ENCODE data around the gene ATAT1.

The ATAT1 gene

GRCh38 chr6:30689022-30689865, 62.6 kb downstream of the ATAT1 start:
- Histone ChIP-seq H2AFZ (ENCODE audit: low read depth, low read length) (no peak overlapping the region), H3K4me1 (ENCODE audit: low read length) (peaks cover 30% of the 10 kb centered on the region), H3K27ac (ENCODE audit: low read length) (no peak overlapping the region)

DNA sequence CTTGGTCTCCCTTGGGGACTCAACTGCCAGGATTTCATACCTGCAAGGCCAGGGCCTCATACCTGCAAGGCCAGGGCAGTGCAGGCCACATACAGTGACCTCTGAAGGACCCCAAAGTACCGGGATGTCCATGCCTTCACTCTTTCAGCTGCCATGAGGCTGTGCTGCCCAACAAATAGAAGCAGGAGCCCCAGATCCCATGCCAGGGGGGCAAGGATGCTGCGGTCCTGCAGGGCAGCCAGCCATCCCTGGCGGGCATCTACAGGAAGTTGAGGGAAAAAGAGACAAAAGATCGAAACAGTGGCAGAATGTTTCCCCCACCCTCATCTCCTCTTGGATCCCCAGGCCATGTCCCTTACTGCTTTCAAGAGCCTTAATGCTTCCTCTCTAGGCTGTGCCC, 63.3 kb downstream of the ATAT1 start:
- no peaks in the 10 kb centered on the region for H3K27me3 ChIP-seq (ENCODE audit: low read depth, low read length)
- H3K27ac ChIP-seq (ENCODE audit: low read length): no peak overlapping the region
- H3K9me3 ChIP-seq (ENCODE audit: insufficient read depth, low read length): no peaks in the 10 kb centered on the region
- H4K20me1 ChIP-seq (ENCODE audit: insufficient read depth, low read length): no peaks in the 10 kb centered on the region
- peaks cover 14% of the 10 kb centered on the region for H3K79me2 ChIP-seq (ENCODE audit: low read length)
- no peak for TF ChIP-seq EZH2phosphoT487 (IDR thresholded peaks at IDR 0.05; ENCODE audit: low read depth)
- TF ChIP-seq CTCF (IDR thresholded peaks at IDR 0.05; ENCODE audit: low read depth, low read length): no peak
- no peak overlapping the region for H2AFZ ChIP-seq (ENCODE audit: low read depth, low read length)
- peak overlapping the region; percentile 94 for H3K4me3 ChIP-seq (ENCODE audit: low read length)
- H3K9ac ChIP-seq (ENCODE audit: low read length): peak overlapping the region; percentile 75
- H3K36me3 ChIP-seq (replicated peaks; ENCODE audit: low read depth, low read length): no peaks in the 10 kb centered on the region
- peaks cover 28% of the 10 kb centered on the region for H3K4me1 ChIP-seq (ENCODE audit: low read length)
- peak overlapping the region; percentile 87 for H3K4me2 ChIP-seq (ENCODE audit: low read length)

More at GRCh38 chr6:30689022-30689865, 62.6 kb downstream of the ATAT1 start:
- Histone ChIP-seq H3K36me3 (replicated peaks; ENCODE audit: low read depth, low read length) (no peaks in the 10 kb centered on the region), H4K20me1 (ENCODE audit: insufficient read depth, low read length) (no peaks in the 10 kb centered on the region), H3K4me2 (ENCODE audit: low read length) (peak overlapping the region; percentile 87), H3K27me3 (ENCODE audit: low read depth, low read length) (no peaks in the 10 kb centered on the region), H3K4me3 (ENCODE audit: low read length) (no peak overlapping the region), H3K79me2 (ENCODE audit: low read length) (peaks cover 22% of the 10 kb centered on the region), H3K9ac (ENCODE audit: low read length) (no peak overlapping the region), H3K9me3 (ENCODE audit: insufficient read depth, low read length) (no peaks in the 10 kb centered on the region)
- TF ChIP-seq EZH2phosphoT487 (IDR thresholded peaks at IDR 0.05; ENCODE audit: low read depth) (no peak), CTCF (IDR thresholded peaks at IDR 0.05; ENCODE audit: low read depth, low read length) (no peak)

DNA sequence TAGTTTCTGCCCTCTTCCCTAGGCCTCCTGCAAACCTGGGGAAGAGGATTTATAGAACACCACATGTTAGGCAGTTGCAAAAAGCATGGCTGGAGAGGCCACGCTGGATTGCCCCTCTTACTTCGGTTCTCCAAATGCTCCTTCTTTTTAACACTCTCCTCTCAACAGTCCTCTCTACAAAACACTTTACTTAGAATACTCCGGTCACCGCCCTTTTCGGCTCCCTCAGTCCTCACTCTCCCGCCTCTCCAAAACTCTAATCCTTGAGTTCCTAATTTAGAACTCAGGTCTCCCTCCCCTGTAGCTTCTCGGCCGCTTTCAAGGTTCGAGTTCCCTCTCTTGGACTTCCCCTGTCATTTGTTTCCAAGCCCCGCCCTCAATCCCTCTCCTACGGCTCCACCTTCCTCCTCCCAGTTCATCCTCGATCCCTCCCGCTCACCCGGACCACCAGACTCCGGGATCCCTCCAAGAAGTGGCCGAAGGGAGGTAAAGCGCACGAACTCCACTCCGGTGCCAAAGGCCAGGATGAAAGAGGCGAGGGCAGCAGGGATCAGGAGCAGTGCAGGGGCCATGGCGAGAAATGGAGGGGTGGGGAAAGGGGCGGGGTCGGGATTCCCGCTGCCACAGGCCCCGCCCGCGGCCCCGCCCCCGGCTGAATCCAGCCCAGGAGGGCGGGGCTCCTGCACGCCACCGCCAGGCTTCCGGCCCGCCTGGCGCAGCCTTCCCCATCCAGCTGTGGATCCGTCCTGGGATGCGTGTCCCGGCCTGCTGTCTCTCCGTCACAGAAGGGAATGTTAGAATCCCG, 63.9 kb downstream of the ATAT1 start, which contains the start of gene NRM:
Gene NRM, minus strand, starts transcription at position 582 of the 805 bp plus-strand sequence. Its CDS starts 10 bp downstream, at position 572.
- peaks cover 8% of the 10 kb centered on the region for H3K79me2 ChIP-seq (ENCODE audit: low read length)
- peak within 1 kb of the TSS; percentile 83 for H2AFZ ChIP-seq (ENCODE audit: low read depth, low read length)
- H3K4me2 ChIP-seq (ENCODE audit: low read length): peak within 1 kb of the TSS; percentile 87
- peaks cover 27% of the 10 kb centered on the region for H3K4me1 ChIP-seq (ENCODE audit: low read length)
- H4K20me1 ChIP-seq (ENCODE audit: insufficient read depth, low read length): no peaks in the 10 kb centered on the region
- H3K9me3 ChIP-seq (ENCODE audit: insufficient read depth, low read length): no peaks in the 10 kb centered on the region
- peak within 1 kb of the TSS; percentile 94 for H3K4me3 ChIP-seq (ENCODE audit: low read length)
- TF ChIP-seq CTCF (IDR thresholded peaks at IDR 0.05; ENCODE audit: low read depth, low read length) (no peak), EZH2phosphoT487 (IDR thresholded peaks at IDR 0.05; ENCODE audit: low read depth) (no peak)
- H3K27ac ChIP-seq (ENCODE audit: low read length): peak within 1 kb of the TSS; percentile 43
- H3K27me3 ChIP-seq (ENCODE audit: low read depth, low read length): no peaks in the 10 kb centered on the region
- no peaks in the 10 kb centered on the region for H3K36me3 ChIP-seq (replicated peaks; ENCODE audit: low read depth, low read length)
- peak within 1 kb of the TSS; percentile 75 for H3K9ac ChIP-seq (ENCODE audit: low read length)

All from OCI-LY3 (cell line).